PFSK-1 (cell line): ENCODE data around the gene TSNAXIP1.

Experiments used
- FOXP2 ChIP-seq: optimal IDR thresholded peaks from 2 replicates; pipeline ENCODE3; 2011; ENCODE audit warnings: borderline replicate concordance, control low read depth, inconsistent platforms; ENCODE audit not compliant: insufficient read depth; ENCODE audit errors: extremely low read length, extremely low read depth
- POLR2AphosphoS5 ChIP-seq: IDR thresholded peaks from 2 replicates; pipeline ENCODE4 v1.6.1; 2012; ENCODE audit warnings: low read depth, mild to moderate bottlenecking, control low read depth, low read length, moderate library complexity
- REST ChIP-seq, 2 experiments: IDR thresholded peaks; 2 replicates each; pipeline versions ENCODE4 v1.6.1 to v1.8.0; 2011 to 2012; ENCODE audit warnings: low read depth in 2 of 2, low read length in 2 of 2, control low read depth in 1 of 2, inconsistent platforms in 1 of 2, mild to moderate bottlenecking in 1 of 2, moderate library complexity in 1 of 2; ENCODE audit not compliant: insufficient read depth in 1 of 2
- SIN3A ChIP-seq: IDR thresholded peaks from 2 replicates; pipeline ENCODE4 v1.6.1; 2012; ENCODE audit warnings: mild to moderate bottlenecking, low read length, moderate library complexity, borderline replicate concordance; ENCODE audit not compliant: insufficient read depth
- TAF1 ChIP-seq: IDR thresholded peaks from 2 replicates; pipeline ENCODE4 v1.6.1; 2012; ENCODE audit warnings: low read length, control low read depth, borderline replicate concordance; ENCODE audit not compliant: insufficient read depth

GRCh38 chr16:67760956-67761230, 45.8 kb upstream of the TSNAXIP1 start:
- TF ChIP-seq SIN3A: no peak
- no peak for TF ChIP-seq FOXP2
- TF ChIP-seq POLR2AphosphoS5: no peak
- TF ChIP-seq TAF1: no peak
- TF ChIP-seq REST (IDR thresholded peaks at IDR 0.05; ENCODE audit: insufficient read depth in 1 of 2, low read depth in 2 of 2, low read length in 2 of 2): no peak
